Vagina (tissue), 2 donors: ENCODE results near the gene SLC5A2. TPM values are rescaled to one million over a fixed set of nuclear protein-coding genes. Genes with fewer than 3 reads are reported as not detected.

Experiments used
- DNase-seq, 2 donors: peaks; one replicate each; pipeline ENCODE4 v3.0.0-alpha.2; 2017; ENCODE audit errors: extremely low spot score in 2 of 2
- H3K27ac ChIP-seq: fragments of 200-600 bp; sonication (generic); one replicate; pipeline ENCODE4 v1.5.1; 2019
- H3K27me3 ChIP-seq: fragments of 200-600 bp; sonication (generic); one replicate; pipeline ENCODE4 v1.5.1; 2019
- H3K36me3 ChIP-seq, 2 donors: fragments of 200-600 bp; sonication (generic); one replicate each; pipeline ENCODE4 v1.5.1; 2017 to 2019
- H3K4me1 ChIP-seq: fragments of 200-600 bp; sonication (generic); one replicate; pipeline ENCODE4 v1.5.1; 2019
- H3K4me3 ChIP-seq, 2 donors: fragments of 200-600 bp; sonication (generic); 1 replicate in 1 of 2; 2 replicates in 1 of 2; pipeline ENCODE4 v1.5.1; 2016 to 2019
- H3K9me3 ChIP-seq: fragments of 200-600 bp; sonication (generic); one replicate; pipeline ENCODE4 v1.5.1; 2019
- POLR2A ChIP-seq, 2 donors: fragments of 450-650 bp; IDR thresholded peaks; one replicate each; pipeline ENCODE4 v1.6.1; 2017; ENCODE audit warnings: antibody characterized with exemption in 2 of 2, mild to moderate bottlenecking in 2 of 2, moderate library complexity in 2 of 2
- POLR2AphosphoS5 ChIP-seq, 2 donors: sonication (generic); formaldehyde crosslinking; IDR thresholded peaks; one replicate each; pipeline ENCODE4 v1.9.0; 2017; ENCODE audit warnings: antibody characterized with exemption in 2 of 2, mild to moderate bottlenecking in 2 of 2, low read depth in 1 of 2; ENCODE audit not compliant: insufficient read depth in 1 of 2
- intact Hi-C: fragments of 100-400 bp; cut with DNase I; formaldehyde crosslinking; loops from one replicate; pipeline ENCODE4 v1.15.1; 2023
- total RNA-seq: library from RNA; depleted of rRNA; stranded (reverse); fragments of >200 nt; gene quantifications from one replicate; pipeline ENCODE4 v1.2.3, GENCODE V29; 2016
- TF ChIP-seq, protein P1 (sequence below), 3 experiments: fragments of 450-650 bp in 2 of 3; fragments of 200-600 bp in 1 of 3; sonication (generic) in 1 of 3; IDR thresholded peaks; one replicate each; pipeline ENCODE4 v1.5.1; 2017 to 2019; ENCODE audit warnings: antibody characterized with exemption in 3 of 3, mild to moderate bottlenecking in 2 of 3, moderate library complexity in 2 of 3

Gene SLC5A2
- total RNA-seq, 1 donor from 2014 or later: not detected

DNA sequence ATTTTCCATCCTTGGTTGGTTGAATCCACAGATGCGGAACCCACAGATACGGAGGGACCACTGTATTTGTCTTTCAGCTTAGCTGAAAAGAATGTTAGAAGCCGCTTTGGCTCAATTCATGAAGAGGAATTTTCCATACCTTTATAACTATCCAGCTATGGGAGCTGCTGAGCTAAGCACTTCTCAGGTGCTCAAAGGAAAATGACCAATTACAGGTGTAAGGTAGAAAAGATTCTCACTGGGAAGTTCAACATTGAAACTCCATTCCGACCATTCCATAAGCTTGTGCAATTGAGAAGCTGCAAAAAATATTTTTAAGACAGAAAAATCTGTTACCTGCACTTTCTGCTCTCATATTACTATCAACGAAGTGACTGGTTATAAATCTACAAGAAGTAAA is 47.5 kb downstream of the SLC5A2 start:
- H3K9me3 ChIP-seq: no peaks in the 10 kb centered on the region
- H3K4me1 ChIP-seq: peaks cover 9% of the 10 kb centered on the region
- DNase-seq: no peak
- intact Hi-C loops: no loop called here
- H3K36me3 ChIP-seq: no peaks in the 10 kb centered on the region
- no peak overlapping the region for H3K4me3 ChIP-seq
- TF ChIP-seq, protein P1, sequence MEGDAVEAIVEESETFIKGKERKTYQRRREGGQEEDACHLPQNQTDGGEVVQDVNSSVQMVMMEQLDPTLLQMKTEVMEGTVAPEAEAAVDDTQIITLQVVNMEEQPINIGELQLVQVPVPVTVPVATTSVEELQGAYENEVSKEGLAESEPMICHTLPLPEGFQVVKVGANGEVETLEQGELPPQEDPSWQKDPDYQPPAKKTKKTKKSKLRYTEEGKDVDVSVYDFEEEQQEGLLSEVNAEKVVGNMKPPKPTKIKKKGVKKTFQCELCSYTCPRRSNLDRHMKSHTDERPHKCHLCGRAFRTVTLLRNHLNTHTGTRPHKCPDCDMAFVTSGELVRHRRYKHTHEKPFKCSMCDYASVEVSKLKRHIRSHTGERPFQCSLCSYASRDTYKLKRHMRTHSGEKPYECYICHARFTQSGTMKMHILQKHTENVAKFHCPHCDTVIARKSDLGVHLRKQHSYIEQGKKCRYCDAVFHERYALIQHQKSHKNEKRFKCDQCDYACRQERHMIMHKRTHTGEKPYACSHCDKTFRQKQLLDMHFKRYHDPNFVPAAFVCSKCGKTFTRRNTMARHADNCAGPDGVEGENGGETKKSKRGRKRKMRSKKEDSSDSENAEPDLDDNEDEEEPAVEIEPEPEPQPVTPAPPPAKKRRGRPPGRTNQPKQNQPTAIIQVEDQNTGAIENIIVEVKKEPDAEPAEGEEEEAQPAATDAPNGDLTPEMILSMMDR (IDR thresholded peaks at IDR 0.05): no peak
- TF ChIP-seq POLR2A (IDR thresholded peaks at IDR 0.05) (no peak), POLR2AphosphoS5 (IDR thresholded peaks at IDR 0.05; ENCODE audit: insufficient read depth in 1 of 2, low read depth in 1 of 2) (no peak)
- H3K27ac ChIP-seq: no peak overlapping the region
- H3K27me3 ChIP-seq: no peaks in the 10 kb centered on the region

DNA sequence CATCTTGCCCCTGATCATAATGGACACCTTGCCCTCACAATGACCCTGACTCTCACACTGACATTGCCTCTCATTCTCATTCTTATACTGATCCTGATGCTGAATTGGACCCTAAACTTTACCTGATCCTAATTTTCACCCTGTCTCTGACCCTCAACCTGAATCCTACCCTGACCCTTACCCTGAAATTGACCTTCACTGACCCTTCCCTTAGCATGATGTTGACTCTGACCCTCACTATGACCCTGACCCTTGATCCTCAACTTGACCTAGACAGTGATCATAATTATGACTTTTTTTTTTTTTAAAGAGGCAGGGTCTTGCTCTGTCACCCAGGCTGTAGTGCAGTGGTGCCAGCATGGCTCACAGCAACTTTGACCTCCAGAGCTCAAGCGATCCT is 48.2 kb downstream of the SLC5A2 start:
- DNase-seq: no peak
- Histone ChIP-seq H3K27me3 (no peaks in the 10 kb centered on the region), H3K27ac (no peak overlapping the region), H3K36me3 (no peaks in the 10 kb centered on the region), H3K4me3 (no peak overlapping the region), H3K4me1 (peaks cover 9% of the 10 kb centered on the region), H3K9me3 (no peaks in the 10 kb centered on the region)
- TF ChIP-seq POLR2A (IDR thresholded peaks at IDR 0.05) (no peak), POLR2AphosphoS5 (IDR thresholded peaks at IDR 0.05; ENCODE audit: insufficient read depth in 1 of 2, low read depth in 1 of 2) (no peak)
- TF ChIP-seq, protein P1 (IDR thresholded peaks at IDR 0.05): no peak
- intact Hi-C loops: no loop called here

- DNase-seq: no peak
- H3K27me3 ChIP-seq: no peaks in the 10 kb centered on the region
- no peak overlapping the region for H3K27ac ChIP-seq
- peaks cover 9% of the 10 kb centered on the region for H3K4me1 ChIP-seq
- no peak overlapping the region for H3K4me3 ChIP-seq
- no peaks in the 10 kb centered on the region for H3K36me3 ChIP-seq
- TF ChIP-seq POLR2AphosphoS5 (IDR thresholded peaks at IDR 0.05; ENCODE audit: insufficient read depth in 1 of 2, low read depth in 1 of 2) (no peak), POLR2A (IDR thresholded peaks at IDR 0.05) (no peak)
- TF ChIP-seq, protein P1 (IDR thresholded peaks at IDR 0.05): no peak
- no peaks in the 10 kb centered on the region for H3K9me3 ChIP-seq
- intact Hi-C loops: no loop called here
Measured at GRCh38 chr16:31532120-31532519, 49.2 kb downstream of the SLC5A2 start.

DNA sequence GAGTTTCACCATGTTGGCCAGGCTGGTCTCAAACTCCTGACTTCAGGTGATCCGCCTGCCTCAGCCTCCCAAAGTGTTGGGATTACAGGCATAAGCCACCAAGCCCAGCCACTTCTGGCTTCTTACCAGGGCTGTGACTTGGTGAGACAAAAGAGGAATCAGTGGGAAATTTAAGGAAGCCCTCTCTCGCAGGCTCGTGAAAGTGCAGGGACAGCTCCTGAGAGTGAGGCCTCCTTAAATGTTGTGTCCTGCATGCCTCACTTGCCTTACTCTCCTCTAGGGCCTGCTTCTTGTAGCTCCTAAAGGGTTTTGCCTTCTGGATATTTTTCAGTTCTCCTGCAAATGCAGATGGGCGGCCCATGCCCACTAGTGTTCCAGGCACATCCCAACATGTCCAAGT is 50.0 kb downstream of the SLC5A2 start:
- intact Hi-C loops: no loop called here
- Histone ChIP-seq H3K27me3 (no peaks in the 10 kb centered on the region), H3K4me1 (peaks cover 16% of the 10 kb centered on the region), H3K9me3 (no peaks in the 10 kb centered on the region), H3K36me3 (no peaks in the 10 kb centered on the region), H3K4me3 (no peak overlapping the region), H3K27ac (no peak overlapping the region)
- no peak for DNase-seq
- TF ChIP-seq POLR2A (IDR thresholded peaks at IDR 0.05) (no peak), POLR2AphosphoS5 (IDR thresholded peaks at IDR 0.05; ENCODE audit: insufficient read depth in 1 of 2, low read depth in 1 of 2) (no peak)
- TF ChIP-seq, protein P1 (IDR thresholded peaks at IDR 0.05): no peak

DNA sequence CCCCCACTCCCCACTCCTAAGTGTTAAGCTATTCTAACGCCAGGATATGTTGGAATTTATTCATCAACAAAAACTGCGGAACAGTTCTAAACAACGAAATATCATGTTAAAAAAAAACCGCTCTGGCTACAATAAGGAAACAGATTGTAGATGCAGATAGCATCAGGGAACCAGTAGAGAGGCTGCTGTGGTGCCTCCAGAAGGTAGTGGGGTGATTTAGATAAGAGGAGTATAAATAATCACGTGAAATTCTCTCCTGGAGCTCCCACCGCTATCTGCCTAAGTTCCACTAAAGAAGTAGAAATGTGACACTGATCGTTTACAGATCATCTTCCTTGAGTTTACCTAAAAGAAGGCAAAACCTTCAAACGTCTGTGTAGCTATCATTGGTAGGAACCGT is 52.8 kb downstream of the SLC5A2 start:
- peaks cover 7% of the 10 kb centered on the region for H3K4me1 ChIP-seq
- H3K36me3 ChIP-seq: no peaks in the 10 kb centered on the region
- intact Hi-C loops: no loop called here
- no peaks in the 10 kb centered on the region for H3K9me3 ChIP-seq
- no peak for DNase-seq
- no peak overlapping the region for H3K4me3 ChIP-seq
- TF ChIP-seq POLR2A (IDR thresholded peaks at IDR 0.05) (no peak), POLR2AphosphoS5 (IDR thresholded peaks at IDR 0.05; ENCODE audit: insufficient read depth in 1 of 2, low read depth in 1 of 2) (no peak)
- TF ChIP-seq, protein P1 (IDR thresholded peaks at IDR 0.05): no peak
- H3K27ac ChIP-seq: no peak overlapping the region
- H3K27me3 ChIP-seq: no peaks in the 10 kb centered on the region
